ENCODE data around the gene PCCA. TPM values are rescaled to one million over a fixed set of nuclear protein-coding genes. Genes with fewer than 3 reads are reported as not detected.
"Not testable (repeated sequence)": the region's sequence is repeated elsewhere in the genome, so short reads cannot be mapped to it uniquely, and the experiment has no call there.

PCCA gene
- total RNA-seq, 2 donors from 2014 or later: 52.7 to 66.4 TPM

DNA sequence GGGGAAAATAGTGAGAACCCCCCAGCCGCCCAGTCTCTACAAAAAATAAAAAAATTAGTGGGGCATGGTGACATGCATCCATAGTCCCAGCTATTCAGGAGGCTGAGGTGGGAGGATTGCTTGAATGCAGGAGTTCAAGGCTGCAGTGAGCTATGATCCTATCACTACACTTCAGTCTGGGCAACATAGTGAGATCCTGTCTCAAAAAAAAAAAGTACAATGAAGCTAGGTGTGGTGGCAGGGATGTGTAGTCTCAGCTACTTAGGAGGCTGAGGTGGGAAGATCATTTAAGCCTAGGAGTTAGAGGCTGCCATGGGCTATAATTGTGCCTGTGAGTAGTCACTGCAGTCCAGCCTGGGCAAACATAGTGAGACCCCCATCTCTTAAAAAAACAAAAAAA is 8.9 kb downstream of the PCCA start:
- no peak for DNase-seq (ENCODE audit: low spot score)
- TF ChIP-seq POLR2AphosphoS5 (IDR thresholded peaks at IDR 0.05) (no peak), POLR2A (IDR thresholded peaks at IDR 0.05) (no peak)
- TF ChIP-seq, protein P1, sequence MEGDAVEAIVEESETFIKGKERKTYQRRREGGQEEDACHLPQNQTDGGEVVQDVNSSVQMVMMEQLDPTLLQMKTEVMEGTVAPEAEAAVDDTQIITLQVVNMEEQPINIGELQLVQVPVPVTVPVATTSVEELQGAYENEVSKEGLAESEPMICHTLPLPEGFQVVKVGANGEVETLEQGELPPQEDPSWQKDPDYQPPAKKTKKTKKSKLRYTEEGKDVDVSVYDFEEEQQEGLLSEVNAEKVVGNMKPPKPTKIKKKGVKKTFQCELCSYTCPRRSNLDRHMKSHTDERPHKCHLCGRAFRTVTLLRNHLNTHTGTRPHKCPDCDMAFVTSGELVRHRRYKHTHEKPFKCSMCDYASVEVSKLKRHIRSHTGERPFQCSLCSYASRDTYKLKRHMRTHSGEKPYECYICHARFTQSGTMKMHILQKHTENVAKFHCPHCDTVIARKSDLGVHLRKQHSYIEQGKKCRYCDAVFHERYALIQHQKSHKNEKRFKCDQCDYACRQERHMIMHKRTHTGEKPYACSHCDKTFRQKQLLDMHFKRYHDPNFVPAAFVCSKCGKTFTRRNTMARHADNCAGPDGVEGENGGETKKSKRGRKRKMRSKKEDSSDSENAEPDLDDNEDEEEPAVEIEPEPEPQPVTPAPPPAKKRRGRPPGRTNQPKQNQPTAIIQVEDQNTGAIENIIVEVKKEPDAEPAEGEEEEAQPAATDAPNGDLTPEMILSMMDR (IDR thresholded peaks at IDR 0.05): no peak
- Histone ChIP-seq H3K27ac (peak overlapping the region; percentile 76 to 85), H3K27me3 (replicated peaks; ENCODE audit: insufficient read depth) (no peaks in the 10 kb centered on the region), H3K4me3 (no peak overlapping the region), H3K4me1 (replicated peaks) (peaks cover 8% of the 10 kb centered on the region), H3K36me3 (no peaks in the 10 kb centered on the region), H3K9me3 (no peaks in the 10 kb centered on the region)
- WGBS: 100% methylated on average over 1 of the region's 1 CpG
- intact Hi-C loops (cut with DNase I): no loop called here

DNA sequence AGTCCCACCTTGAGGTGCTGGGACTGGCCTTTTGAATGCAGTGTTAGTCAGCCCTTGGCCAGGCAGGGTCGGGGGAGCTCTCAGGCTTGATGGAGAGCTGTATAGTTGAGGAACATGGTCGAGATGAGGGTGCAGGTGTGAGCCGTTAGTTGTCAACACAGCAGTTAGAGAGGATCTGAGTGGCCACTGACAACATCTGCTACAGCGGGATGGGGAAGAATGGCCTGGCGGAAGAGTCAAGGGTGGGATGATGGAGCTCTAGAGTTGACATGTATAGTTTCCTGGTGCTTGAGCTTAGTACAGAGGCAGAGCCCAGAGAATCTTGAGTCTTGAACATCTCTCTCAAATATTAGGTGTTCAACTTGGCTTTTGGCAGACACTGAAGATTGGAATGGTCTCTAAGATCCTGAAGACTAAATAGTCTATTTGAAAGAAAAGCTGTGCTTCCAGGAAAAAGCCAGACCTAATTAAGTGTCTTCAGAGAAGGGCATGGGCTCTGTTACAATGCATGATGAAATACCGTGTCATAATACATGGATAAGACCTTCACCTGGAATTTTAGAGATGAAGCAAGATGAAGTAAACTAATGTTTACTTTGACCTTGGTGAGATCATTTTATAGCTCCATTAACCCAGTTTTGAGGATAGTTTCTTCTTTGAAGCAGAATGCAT is 9.7 kb downstream of the PCCA start:
- H3K27ac ChIP-seq: peak overlapping the region; percentile 76 to 85
- WGBS: 89% methylated on average over 6 of the region's 6 CpGs

GRCh38 chr13:100099117-100099445 is 10.2 kb downstream of the PCCA start:
- H3K27me3 ChIP-seq (replicated peaks; ENCODE audit: insufficient read depth); H3K4me3 ChIP-seq; H3K4me1 ChIP-seq (replicated peaks); H3K36me3 ChIP-seq; intact Hi-C loops (cut with DNase I); H3K9me3 ChIP-seq: not testable (repeated sequence)
- peak; percentile 44 for DNase-seq (ENCODE audit: low spot score)
- peak overlapping the region; percentile 76 to 85 for H3K27ac ChIP-seq
- TF ChIP-seq POLR2AphosphoS5 (IDR thresholded peaks at IDR 0.05): peak; percentile 55
- WGBS: 55% methylated on average over 8 of the region's 8 CpGs

More for the DNA sequence above, 9.7 kb downstream of the PCCA start:
- no peak for DNase-seq (ENCODE audit: low spot score)
- Histone ChIP-seq H3K27me3 (replicated peaks; ENCODE audit: insufficient read depth) (no peaks in the 10 kb centered on the region), H3K4me1 (replicated peaks) (peaks cover 8% of the 10 kb centered on the region), H3K36me3 (no peaks in the 10 kb centered on the region), H3K4me3 (no peak overlapping the region), H3K9me3 (no peaks in the 10 kb centered on the region)
- no peak for TF ChIP-seq POLR2AphosphoS5 (IDR thresholded peaks at IDR 0.05)
- TF ChIP-seq, protein P1 (IDR thresholded peaks at IDR 0.05): no peak
- no peak for TF ChIP-seq POLR2A (IDR thresholded peaks at IDR 0.05)
- intact Hi-C loops (cut with DNase I): no loop called here

- DNase-seq (ENCODE audit: low spot score): peak; percentile 75
- no peaks in the 10 kb centered on the region for H3K27me3 ChIP-seq (replicated peaks; ENCODE audit: insufficient read depth)
- TF ChIP-seq POLR2A (IDR thresholded peaks at IDR 0.05): no peak
- TF ChIP-seq POLR2AphosphoS5 (IDR thresholded peaks at IDR 0.05): peak; percentile 67
- peaks cover 8% of the 10 kb centered on the region for H3K4me1 ChIP-seq (replicated peaks)
- intact Hi-C loops (cut with DNase I): no loop called here
- 24% methylated on average over 10 of the region's 10 CpGs for WGBS
- no peaks in the 10 kb centered on the region for H3K9me3 ChIP-seq
- no peak overlapping the region for H3K4me3 ChIP-seq
- no peaks in the 10 kb centered on the region for H3K36me3 ChIP-seq
- peak overlapping the region; percentile 76 to 85 for H3K27ac ChIP-seq
These were observed 11.4 kb downstream of the PCCA start for GRCh38 chr13:100100115-100100879.

DNA sequence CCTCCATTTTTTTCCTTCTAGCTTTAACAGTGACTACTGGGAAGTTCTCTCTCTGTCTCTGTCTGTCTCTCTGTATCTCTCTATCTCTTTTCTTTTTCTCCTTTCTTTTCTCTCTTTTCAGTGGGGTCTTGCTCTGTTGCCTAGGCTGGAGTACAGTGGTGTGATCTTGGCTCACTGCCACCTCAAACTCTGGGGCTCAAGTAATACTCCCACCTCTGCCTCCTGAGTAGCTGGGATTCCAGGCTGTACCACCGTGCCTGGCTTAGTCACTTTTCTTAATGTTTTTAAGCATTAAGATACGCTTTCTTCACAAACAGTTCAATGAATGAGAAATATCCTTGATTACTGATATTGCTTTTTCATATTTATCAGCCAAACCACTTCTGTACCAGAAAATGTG is 13.1 kb downstream of the PCCA start:
- intact Hi-C loops (cut with DNase I): no loop called here
- H3K27me3 ChIP-seq (replicated peaks; ENCODE audit: insufficient read depth): no peaks in the 10 kb centered on the region
- peak overlapping the region in 1 of 2 donors; percentile 76 for H3K27ac ChIP-seq
- peaks cover 10% of the 10 kb centered on the region for H3K4me1 ChIP-seq (replicated peaks)
- TF ChIP-seq POLR2A (IDR thresholded peaks at IDR 0.05) (no peak), POLR2AphosphoS5 (IDR thresholded peaks at IDR 0.05) (no peak)
- TF ChIP-seq, protein P1 (IDR thresholded peaks at IDR 0.05): no peak
- DNase-seq (ENCODE audit: low spot score): no peak
- H3K4me3 ChIP-seq: no peak overlapping the region
- 94% methylated on average over 2 of the region's 2 CpGs for WGBS
- H3K36me3 ChIP-seq: no peaks in the 10 kb centered on the region
- H3K9me3 ChIP-seq: no peaks in the 10 kb centered on the region

Data from prostate gland (tissue), 2 donors.